Right ventricle myocardium inferior (tissue), 1 donor: ENCODE data around the gene SHISA3. TPM values are rescaled to one million over a fixed set of nuclear protein-coding genes. Genes with fewer than 3 reads are reported as not detected.

Experiments
- ATAC-seq: fragments of 200-7000 bp; cut with Tn5 transposase; one replicate; pipeline ENCODE4 v1.9.1; 2020; ENCODE audit warnings: mild to moderate bottlenecking, moderate library complexity
- DNase-seq: peaks from one replicate; pipeline ENCODE4 v3.0.0; 2021; ENCODE audit errors: missing footprints
- intact Hi-C: fragments of 100-400 bp; cut with DNase I; formaldehyde crosslinking; loops from one replicate; pipeline ENCODE4 v1.11.0; 2022
- total RNA-seq: library from RNA; stranded (reverse); fragmentation: NEBNext Ultra II Directional; extraction: Animal tissue kit (Norgen Biotek cat#: 25700); gene quantifications from one replicate; pipeline ENCODE4 v1.2.1, GENCODE V29; 2021
- donor health status: DM: no; HTN: yes; CAD: no; lungs with severe emphysema.

SHISA3 gene
- total RNA-seq, 1 donor from 2014 or later: 5.5 TPM

GRCh38 chr4:42425146-42426065 lies 28.1 kb downstream of the SHISA3 start:
- ATAC-seq: no peak
- intact Hi-C loops: no loop called here
- no peak for DNase-seq

GRCh38 chr4:42428036-42428435 lies 30.7 kb downstream of the SHISA3 start:
- ATAC-seq: no peak

GRCh38 chr4:42436928-42437565 lies 39.8 kb downstream of the SHISA3 start:
- ATAC-seq: no peak
- DNase-seq: no peak
- intact Hi-C loops: no loop called here

More at GRCh38 chr4:42428036-42428435, 30.7 kb downstream of the SHISA3 start:
- intact Hi-C loops: no loop called here
- DNase-seq: no peak

- ATAC-seq: no peak
- intact Hi-C loops: no loop called here
- DNase-seq: no peak
Measured at GRCh38 chr4:42440083-42440482, 42.8 kb downstream of the SHISA3 start.

GRCh38 chr4:42442601-42443000 lies 45.3 kb downstream of the SHISA3 start:
- intact Hi-C loops: no loop called here
- DNase-seq (no peak), ATAC-seq (no peak)

- ATAC-seq (no peak), DNase-seq (no peak)
- intact Hi-C loops: no loop called here
Measured at GRCh38 chr4:42445038-42445437, 47.8 kb downstream of the SHISA3 start.

- intact Hi-C loops: no loop called here
- no peak for ATAC-seq
- DNase-seq: no peak
Measured at GRCh38 chr4:42446823-42447222, 49.5 kb downstream of the SHISA3 start.

Other genes with a start within 250 kb of the SHISA3 start
- gene BEND4, start 244.8 kb upstream of the SHISA3 start, total RNA-seq: 0.05 TPM